Panc1 (cell line): ENCODE data around the gene GUCY2D. TPM values are rescaled to one million over a fixed set of nuclear protein-coding genes. Genes with fewer than 3 reads are reported as not detected.

Source experiments
- ATAC-seq: fragments of 200-7000 bp; cut with Tn5 transposase; 2 replicates; pipeline ENCODE4 v1.9.1; 2020; ENCODE audit warnings: mild to moderate bottlenecking, moderate library complexity
- BruUV-seq: library from RNA; stranded (reverse); fragments of 400-500 nt; replicated peaks from 2 replicates; lab custom pipeline; 2021; lab: Mats Ljungman, UMichigan
- CTCF ChIA-PET: fragments of 300-600 bp; sonication (Branson Sonifier 250); formaldehyde crosslinking; loops from one replicate; lab custom pipeline; 2022; ENCODE audit warnings: antibody characterized with exemption; lab: Charles Lee
- POLR2A ChIA-PET: fragments of 300-600 bp; sonication (Branson Sonifier 250); formaldehyde crosslinking; loops from one replicate; lab custom pipeline; 2022; ENCODE audit warnings: antibody characterized with exemption; lab: Charles Lee
- DNase-seq: peaks from one replicate; pipeline ENCODE4 v3.0.0-alpha.2; 2010; ENCODE audit warnings: low read depth, low spot score
- H3K27ac ChIP-seq: 2 replicates; pipeline ENCODE4 v1.5.1; 2011; ENCODE audit warnings: mild to moderate bottlenecking, low read length, inconsistent platforms
- H3K27me3 ChIP-seq: fragments of 200-500 bp; sonication (Bioruptor generic); 2 replicates; pipeline ENCODE4 v1.6.0; 2014; ENCODE audit warnings: low read length, inconsistent platforms; ENCODE audit not compliant: control insufficient read depth, insufficient read depth
- H3K36me3 ChIP-seq: fragments of 200-500 bp; sonication (Bioruptor generic); 2 replicates; pipeline ENCODE4 v1.5.1; 2014; ENCODE audit warnings: inconsistent platforms, mild to moderate bottlenecking, low read length, moderate library complexity; ENCODE audit not compliant: control insufficient read depth, insufficient read depth
- H3K4me1 ChIP-seq: 2 replicates; pipeline ENCODE4 v1.5.1; 2011; ENCODE audit warnings: inconsistent platforms, mild to moderate bottlenecking, low read length, moderate library complexity; ENCODE audit not compliant: control insufficient read depth, insufficient read depth
- H3K4me3 ChIP-seq, 2 experiments: 2 replicates each; pipeline ENCODE4 v1.5.1; 2011 to 2012; ENCODE audit warnings: low read depth in 2 of 2, low read length in 2 of 2, mild to moderate bottlenecking in 2 of 2, inconsistent platforms in 1 of 2, moderate library complexity in 1 of 2
- H3K9me3 ChIP-seq: fragments of 200-500 bp; sonication (Bioruptor generic); 2 replicates; pipeline ENCODE4 v1.5.1; 2014; ENCODE audit warnings: low read depth, mild to moderate bottlenecking, inconsistent platforms, low read length, moderate library complexity; ENCODE audit not compliant: control insufficient read depth, insufficient read depth
- CTCF ChIP-seq: fragments of 450-650 bp; IDR thresholded peaks from 2 replicates; pipeline ENCODE4 v1.5.1; 2017; ENCODE audit warnings: mild to moderate bottlenecking
- POLR2AphosphoS5 ChIP-seq: IDR thresholded peaks from 2 replicates; pipeline ENCODE4 v1.6.1; 2012; ENCODE audit warnings: mild to moderate bottlenecking, low read depth, low read length, moderate library complexity
- REST ChIP-seq, 2 experiments: IDR thresholded peaks; 2 replicates each; pipeline ENCODE4 v1.6.1; 2011 to 2012; ENCODE audit warnings: low read depth in 2 of 2, control low read depth in 1 of 2, low read length in 1 of 2, mild to moderate bottlenecking in 1 of 2, moderate library complexity in 1 of 2; ENCODE audit not compliant: insufficient read depth in 1 of 2
- SIN3A ChIP-seq: IDR thresholded peaks from 2 replicates; pipeline ENCODE4 v1.6.1; 2012; ENCODE audit warnings: low read depth, mild to moderate bottlenecking, low read length, moderate library complexity, borderline replicate concordance; ENCODE audit not compliant: insufficient read depth
- TCF7L2 ChIP-seq: IDR thresholded peaks from 2 replicates; pipeline ENCODE4 v1.6.1; 2011; ENCODE audit warnings: mild to moderate bottlenecking, low read depth, low read length, inconsistent platforms
- in situ Hi-C: cut with HindIII; loops from 2 replicates; pipeline ENCODE4 v1.10.0; 2016; ENCODE audit warnings: low sequenced_read_pairs, low pct_unique_long_range_greater_than_20kb
- intact Hi-C: fragments of 100-400 bp; cut with micrococcal nuclease; formaldehyde crosslinking; loops from one replicate; pipeline ENCODE4 v1.10.0; 2022; ENCODE audit not compliant: unreplicated experiment
- total RNA-seq: library from RNA; stranded (reverse); gene quantifications from one replicate; pipeline ENCODE4 v1.2.1, GENCODE V29; 2021; ENCODE audit not compliant: unreplicated experiment

GUCY2D gene
- total RNA-seq, 1 experiment from 2014 or later: not detected

- no TSS peak for BruUV-seq
- in situ Hi-C loops (no loop called here), intact Hi-C loops (no loop called here)
- ChIA-PET CTCF (no interaction called here), POLR2A (no interaction called here)
- Histone ChIP-seq H3K27me3 (no peaks in the 10 kb centered on the region; the same call in 1 of the 2 replicates), H3K9me3 (no peaks in the 10 kb centered on the region), H3K27ac (no peak overlapping the region), H3K4me1 (no peaks in the 10 kb centered on the region; the same call in 1 of the 2 replicates), H3K4me3 (no peak overlapping the region), H3K36me3 (no peaks in the 10 kb centered on the region; the same call in 1 of the 2 replicates)
- TF ChIP-seq REST (IDR thresholded peaks at IDR 0.05; ENCODE audit: insufficient read depth in 1 of 2, low read depth in 2 of 2, low read length in 1 of 2) (no peak), TCF7L2 (no peak), POLR2AphosphoS5 (no peak), CTCF (no peak), SIN3A (no peak)
- DNase-seq (no peak), ATAC-seq (no peak)
Measured at GRCh38 chr17:8069587-8069860, 67.1 kb downstream of the GUCY2D start.

Other genes with a start within 250 kb of the GUCY2D start
- gene KDM6B, start 168.4 kb upstream of the GUCY2D start, total RNA-seq: 19.9 TPM
- gene TMEM88, start 147.5 kb upstream of the GUCY2D start, total RNA-seq: 1.6 TPM
- 75.2 TPM for gene NAA38, start 145.1 kb upstream of the GUCY2D start, total RNA-seq
- 8.6 TPM for gene CYB5D1, start 144.6 kb upstream of the GUCY2D start, total RNA-seq
- 84.6 TPM for gene CHD3, start 113.8 kb upstream of the GUCY2D start, total RNA-seq
- gene RNF227, start 86.3 kb upstream of the GUCY2D start, total RNA-seq: 2.6 TPM
- 3.5 TPM for gene KCNAB3, start 72.8 kb upstream of the GUCY2D start, total RNA-seq
- gene TRAPPC1, start 70.7 kb upstream of the GUCY2D start, total RNA-seq: 154 TPM
- 60.5 TPM for gene CNTROB, start 70.4 kb upstream of the GUCY2D start, total RNA-seq
- gene ALOX15B, start 36.4 kb downstream of the GUCY2D start, total RNA-seq: not detected
- gene ALOX12B, start 85.1 kb downstream of the GUCY2D start, total RNA-seq: not detected
- 0.46 TPM for gene ALOXE3, start 115.9 kb downstream of the GUCY2D start, total RNA-seq
- 4.0 TPM for gene HES7, start 121.5 kb downstream of the GUCY2D start, total RNA-seq
- gene PER1, start 149.8 kb downstream of the GUCY2D start, total RNA-seq: 17.1 TPM
- gene VAMP2, start 160.3 kb downstream of the GUCY2D start, total RNA-seq: 28.6 TPM
- 10.6 TPM for gene TMEM107, start 173.8 kb downstream of the GUCY2D start, total RNA-seq
- 9.3 TPM for gene BORCS6, start 187.6 kb downstream of the GUCY2D start, total RNA-seq
- gene AURKB, start 208.0 kb downstream of the GUCY2D start, total RNA-seq: 85.8 TPM
- gene CTC1, start 245.4 kb downstream of the GUCY2D start, total RNA-seq: 34.2 TPM
- 73.0 TPM for gene PFAS, start 246.7 kb downstream of the GUCY2D start, total RNA-seq